AG04449 (cell line): ENCODE data around the gene BTBD6.

Experiments used
- CTCF ChIA-PET: fragments of 350-600 bp; formaldehyde crosslinking; extraction: SDS; loops from one replicate; lab custom pipeline; 2021; ENCODE audit warnings: antibody characterized with exemption; lab: Yijun Ruan, JAX
- POLR2A ChIA-PET: fragments of 400-600, 350-600 bp; formaldehyde crosslinking; extraction: SDS; loops from one replicate; lab custom pipeline; 2020; ENCODE audit warnings: antibody characterized with exemption, inconsistent platforms; lab: Yijun Ruan, JAX
- DNase-seq: peaks from one replicate; pipeline ENCODE4 v3.0.0-alpha.2; 2010; ENCODE audit warnings: low read depth, low spot score
- H3K4me3 ChIP-seq: 2 replicates; pipeline ENCODE4 v1.5.1; 2011; ENCODE audit warnings: low read depth, mild to moderate bottlenecking, control low read depth, low read length
- TF ChIP-seq, protein P1 (sequence below): IDR thresholded peaks from one replicate; pipeline ENCODE4 v1.5.1; 2011; ENCODE audit warnings: mild to moderate bottlenecking, moderate library complexity, low read length, control low read depth, inconsistent platforms; ENCODE audit not compliant: insufficient read depth; ENCODE audit errors: missing control alignments

BTBD6 gene

DNA sequence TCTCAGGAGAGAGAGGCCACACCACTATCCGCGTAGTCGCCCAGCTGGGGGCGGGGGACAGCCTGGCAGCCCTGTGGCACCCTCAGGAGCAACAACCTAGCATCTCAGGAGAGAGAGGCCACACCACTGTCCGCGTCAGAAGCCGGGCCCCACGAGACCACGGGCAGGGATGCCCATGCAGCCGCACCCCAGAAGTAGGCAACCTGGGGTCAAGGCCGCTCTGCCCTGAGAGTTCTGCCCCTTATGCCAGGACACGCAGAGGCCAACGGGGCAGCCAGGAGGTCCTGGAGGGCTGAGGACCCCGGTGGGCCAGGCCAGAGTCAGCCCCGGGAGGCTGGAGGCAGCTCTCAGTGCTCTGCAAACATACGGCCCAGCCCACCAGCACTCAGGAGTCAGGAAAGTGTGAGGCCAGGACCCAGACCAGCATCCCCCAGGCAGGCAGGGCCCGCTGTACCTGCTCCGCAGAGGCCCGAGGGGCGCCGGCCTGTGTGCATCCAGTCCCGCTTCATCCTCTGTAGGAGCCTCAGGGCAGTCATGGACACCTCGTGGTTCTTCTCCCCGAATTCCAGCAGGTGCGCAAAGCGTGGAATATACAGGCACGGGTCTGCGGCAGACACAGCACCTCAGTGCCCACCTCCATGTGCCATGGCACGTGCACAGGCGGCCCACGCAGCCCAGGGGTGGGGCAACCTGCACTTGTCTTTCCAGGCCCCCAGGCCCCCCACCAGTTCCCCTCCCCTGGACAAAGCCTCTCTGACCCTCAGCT is 7.3 kb upstream of the BTBD6 start:
- TF ChIP-seq, protein P1, sequence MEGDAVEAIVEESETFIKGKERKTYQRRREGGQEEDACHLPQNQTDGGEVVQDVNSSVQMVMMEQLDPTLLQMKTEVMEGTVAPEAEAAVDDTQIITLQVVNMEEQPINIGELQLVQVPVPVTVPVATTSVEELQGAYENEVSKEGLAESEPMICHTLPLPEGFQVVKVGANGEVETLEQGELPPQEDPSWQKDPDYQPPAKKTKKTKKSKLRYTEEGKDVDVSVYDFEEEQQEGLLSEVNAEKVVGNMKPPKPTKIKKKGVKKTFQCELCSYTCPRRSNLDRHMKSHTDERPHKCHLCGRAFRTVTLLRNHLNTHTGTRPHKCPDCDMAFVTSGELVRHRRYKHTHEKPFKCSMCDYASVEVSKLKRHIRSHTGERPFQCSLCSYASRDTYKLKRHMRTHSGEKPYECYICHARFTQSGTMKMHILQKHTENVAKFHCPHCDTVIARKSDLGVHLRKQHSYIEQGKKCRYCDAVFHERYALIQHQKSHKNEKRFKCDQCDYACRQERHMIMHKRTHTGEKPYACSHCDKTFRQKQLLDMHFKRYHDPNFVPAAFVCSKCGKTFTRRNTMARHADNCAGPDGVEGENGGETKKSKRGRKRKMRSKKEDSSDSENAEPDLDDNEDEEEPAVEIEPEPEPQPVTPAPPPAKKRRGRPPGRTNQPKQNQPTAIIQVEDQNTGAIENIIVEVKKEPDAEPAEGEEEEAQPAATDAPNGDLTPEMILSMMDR = no peak
- DNase-seq = no peak
- CTCF ChIA-PET = no interaction called here
- no peak overlapping the region for H3K4me3 ChIP-seq
- POLR2A ChIA-PET = no interaction called here

- TF ChIP-seq, protein P1 = no peak
- CTCF ChIA-PET = no interaction called here
- H3K4me3 ChIP-seq = no peak overlapping the region
- no peak for DNase-seq
- POLR2A ChIA-PET = no interaction called here
Observed at GRCh38 chr14:105241641-105242040, 6.7 kb upstream of the BTBD6 start.

DNA sequence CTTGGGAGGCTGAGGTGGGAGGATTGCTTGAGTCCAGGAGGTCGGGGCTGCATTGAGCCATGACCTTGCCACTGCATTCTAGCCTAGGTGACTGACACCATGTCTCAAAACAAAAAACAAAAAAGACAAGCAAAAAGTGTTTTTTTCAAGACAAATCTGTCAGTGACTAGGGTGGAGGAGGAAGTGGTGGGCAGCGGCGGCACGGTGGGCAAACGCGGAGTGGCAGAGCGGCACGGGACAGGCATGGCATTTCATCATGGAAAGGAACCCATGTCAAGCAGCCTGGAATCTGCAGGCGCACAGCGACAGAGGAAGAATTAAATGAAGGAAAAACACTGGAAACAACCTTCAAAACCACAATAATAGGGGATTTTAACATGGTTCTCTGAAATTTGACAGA is 4.0 kb upstream of the BTBD6 start:
- no peak overlapping the region for H3K4me3 ChIP-seq
- POLR2A ChIA-PET = no interaction called here
- TF ChIP-seq, protein P1 = no peak
- CTCF ChIA-PET = no interaction called here
- no peak for DNase-seq

GRCh38 chr14:105247026-105247425 is 1.3 kb upstream of the BTBD6 start:
- ChIA-PET CTCF (interaction anchor here (1.2 to 1.9 kb wide), 2 partner anchors 42 to 156 kb away, joined by 3 to 5 read pairs; no protein-coding TSS in a partner anchor), POLR2A (no interaction called here)
- H3K4me3 ChIP-seq = no peak overlapping the region
- no peak for DNase-seq
- TF ChIP-seq, protein P1 = no peak

DNA sequence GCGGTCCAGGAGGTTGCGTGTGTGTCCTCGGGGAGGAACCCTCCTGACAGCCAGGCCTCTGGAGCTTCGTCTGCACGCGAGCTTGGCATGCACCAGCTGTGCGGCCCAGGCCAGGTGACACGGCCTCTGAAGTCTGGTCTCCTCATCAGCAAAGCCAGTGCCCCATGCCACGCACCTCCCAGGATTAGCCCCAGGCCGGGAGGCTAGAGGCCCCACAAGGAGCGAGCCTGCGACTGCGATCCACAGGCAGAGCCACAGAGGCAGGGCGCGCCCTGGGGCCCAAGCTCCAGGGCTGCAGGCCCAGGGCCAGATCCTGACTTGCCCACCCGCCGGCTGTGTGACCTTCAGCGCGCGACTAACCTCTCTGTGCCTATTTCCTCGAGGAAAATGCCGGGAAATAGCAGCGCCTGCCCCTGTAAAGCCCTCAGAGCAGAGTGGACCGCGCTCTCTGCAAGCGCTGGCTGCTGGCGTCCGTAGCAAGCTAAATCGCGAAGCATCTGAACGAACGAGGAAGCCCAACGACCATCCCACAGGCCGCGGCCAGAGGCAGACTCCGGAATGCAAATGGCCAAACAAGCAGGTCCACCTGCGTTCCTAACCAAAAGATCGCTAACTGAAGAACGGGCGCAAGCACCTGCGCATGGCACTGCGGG is 492 bp upstream of the BTBD6 start:
- TF ChIP-seq, protein P1 = no peak
- CTCF ChIA-PET = interaction anchor here (1.0 to 1.9 kb wide), 3 partner anchors 45 to 157 kb away, joined by 3 to 5 read pairs (median 4); no protein-coding TSS in a partner anchor
- no peak for DNase-seq
- H3K4me3 ChIP-seq = peak overlapping the region; percentile 69
- POLR2A ChIA-PET = interaction anchor here (1.3 kb wide), 1 partner anchor 160 kb away, joined by 5 read pairs; no protein-coding TSS in a partner anchor
